GM12891 (cell line): Measurements from ENCODE around the gene DCTN3.

Experiments used
- POLR2A ChIP-seq: IDR thresholded peaks from 2 replicates; pipeline ENCODE4 v1.6.1; 2011; ENCODE audit warnings: low read depth, low read length, control low read depth
- POLR2AphosphoS5 ChIP-seq: IDR thresholded peaks from 2 replicates; pipeline ENCODE4 v1.6.1; 2011; ENCODE audit warnings: low read depth, low read length, control low read depth
- POU2F2 ChIP-seq: IDR thresholded peaks from 2 replicates; pipeline ENCODE4 v1.6.1; 2011; ENCODE audit warnings: low read depth, mild to moderate bottlenecking, control low read depth, low read length, moderate library complexity
- TAF1 ChIP-seq: IDR thresholded peaks from 2 replicates; pipeline ENCODE4 v1.6.1; 2011; ENCODE audit warnings: low read depth, low read length, control low read depth

GRCh38 chr9:34592895-34593601 lies 27.2 kb downstream of the DCTN3 start:
- TF ChIP-seq POLR2A (no peak), POLR2AphosphoS5 (no peak), POU2F2 (no peak), TAF1 (no peak)
